OCI-LY7 (cell line): ENCODE measurements around the gene FLT3. TPM values are rescaled to one million over a fixed set of nuclear protein-coding genes. Genes with fewer than 3 reads are reported as not detected.

ENCODE experiments used
- BruUV-seq: library from RNA; stranded (reverse); fragments of 400-500 nt; replicated peaks from 2 replicates; lab custom pipeline; 2021; lab: Mats Ljungman, UMichigan
- CTCF ChIA-PET: fragments of 300-600 bp; sonication (Branson Sonifier 250); formaldehyde crosslinking; loops from one replicate; lab custom pipeline; 2022; ENCODE audit warnings: antibody characterized with exemption; ENCODE audit not compliant: unreplicated experiment; lab: Charles Lee
- POLR2A ChIA-PET: fragments of 300-600 bp; sonication (Branson Sonifier 250); formaldehyde crosslinking; loops from one replicate; lab custom pipeline; 2022; ENCODE audit warnings: antibody characterized with exemption; lab: Charles Lee
- DNase-seq: peaks from one replicate; pipeline ENCODE4 v3.0.0-alpha.2; 2015; ENCODE audit warnings: low spot score
- H2AFZ ChIP-seq: fragments of 200-600 bp; sonication (generic), shearing (Covaris generic); 2 replicates; pipeline ENCODE4 v1.6.1; 2014; ENCODE audit warnings: mild to moderate bottlenecking, antibody characterized with exemption, low read length, moderate library complexity
- H3K27ac ChIP-seq: fragments of 200-600 bp; sonication (generic); 2 replicates; pipeline ENCODE4 v1.5.1; 2014; ENCODE audit warnings: mixed run types, low read depth, mild to moderate bottlenecking, moderate library complexity, low read length, inconsistent platforms; ENCODE audit not compliant: poor library complexity, severe bottlenecking
- H3K36me3 ChIP-seq: fragments of 200-600 bp; sonication (generic); 2 replicates; pipeline ENCODE4 v1.6.1; 2014; ENCODE audit warnings: mild to moderate bottlenecking, antibody characterized with exemption, low read length, moderate library complexity, mixed read lengths; ENCODE audit not compliant: insufficient read depth
- H3K4me1 ChIP-seq: fragments of 200-600 bp; sonication (generic); 2 replicates; pipeline ENCODE4 v1.5.1; 2014; ENCODE audit warnings: mild to moderate bottlenecking, low read length; ENCODE audit not compliant: insufficient read depth, poor library complexity, severe bottlenecking
- H3K4me2 ChIP-seq: fragments of 200-600 bp; sonication (generic); 2 replicates; pipeline ENCODE4 v1.6.1; 2014; ENCODE audit warnings: mild to moderate bottlenecking, low read length
- H3K4me3 ChIP-seq: fragments of 200-600 bp; sonication (generic); 2 replicates; pipeline ENCODE4 v1.5.1; 2014; ENCODE audit warnings: mild to moderate bottlenecking, low read depth, low read length; ENCODE audit not compliant: poor library complexity, severe bottlenecking
- H3K79me2 ChIP-seq: fragments of 200-600 bp; sonication (generic); 2 replicates; pipeline ENCODE4 v1.6.1; 2016; ENCODE audit warnings: low read depth, mild to moderate bottlenecking, low read length, moderate library complexity, mixed read lengths; ENCODE audit not compliant: insufficient read depth
- H3K9me2 ChIP-seq: fragments of 200-600 bp; sonication (generic); 2 replicates; pipeline ENCODE4 v1.6.1; 2016; ENCODE audit warnings: mild to moderate bottlenecking, low read length, mixed read lengths; ENCODE audit not compliant: insufficient read depth
- H3K9me3 ChIP-seq: fragments of 200-600 bp; sonication (generic); 2 replicates; pipeline ENCODE4 v1.6.1; 2014; ENCODE audit warnings: mild to moderate bottlenecking, mixed run types, low read length, mixed read lengths
- H4K20me1 ChIP-seq: fragments of 200-600 bp; sonication (generic); 2 replicates; pipeline ENCODE4 v1.6.1; 2014; ENCODE audit warnings: mild to moderate bottlenecking, antibody characterized with exemption, low read length, moderate library complexity, mixed read lengths; ENCODE audit not compliant: insufficient read depth
- CTCF ChIP-seq: fragments of 200-600 bp; sonication (generic); conservative IDR thresholded peaks from 2 replicates; pipeline ENCODE4 v1.5.1; 2014; ENCODE audit warnings: mild to moderate bottlenecking, antibody characterized with exemption, low read length, moderate library complexity, mixed read lengths
- EZH2phosphoT487 ChIP-seq: fragments of 200-600 bp; sonication (generic); IDR thresholded peaks from 2 replicates; pipeline ENCODE4 v1.6.1; 2018; ENCODE audit warnings: low read depth, borderline replicate concordance, mild to moderate bottlenecking, mixed run types, antibody characterized with exemption, low read length, moderate library complexity, mixed read lengths
- intact Hi-C: fragments of 100-400 bp; cut with micrococcal nuclease; formaldehyde crosslinking; loops from one replicate; pipeline ENCODE4 v1.10.0; 2022; ENCODE audit not compliant: unreplicated experiment
- small RNA-seq: library from RNA; depleted of rRNA; stranded (forward); fragments of <200 nt; gene quantifications from one replicate; pipeline ENCODE3, GENCODE V24; 2014
- total RNA-seq, 2 experiments: library from RNA; depleted of rRNA in 1 of 2; stranded (reverse); fragments of >200 nt in 1 of 2; shearing (Covaris generic) in 1 of 2; gene quantifications; 2 replicates each; pipeline ENCODE4 v1.2.3, GENCODE V29; 2014 to 2022

FLT3 gene
- total RNA-seq, 2 experiments from 2014 or later, result not detected

DNA sequence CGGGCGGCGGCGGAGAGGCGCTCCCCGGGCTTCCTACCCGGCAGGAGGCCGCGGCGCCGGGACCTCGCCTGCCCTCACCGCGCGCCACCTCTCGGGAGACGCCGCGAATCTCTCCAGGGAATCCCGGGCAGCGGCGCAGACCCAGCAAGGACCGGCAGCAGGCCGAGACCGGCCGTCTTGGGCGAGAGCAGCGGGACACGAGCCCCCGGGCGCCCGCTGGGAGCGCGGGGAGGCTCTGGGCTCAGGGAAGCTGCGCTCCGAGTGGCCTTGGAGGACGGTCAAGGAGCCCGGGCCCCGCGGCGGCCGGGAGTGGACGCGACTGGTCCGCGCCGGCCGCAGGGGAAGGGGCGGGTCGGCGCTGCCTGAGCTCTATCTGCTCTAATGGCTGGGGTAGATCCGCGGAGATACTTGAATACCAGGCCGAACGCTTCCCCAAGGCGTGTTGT, 145.9 kb downstream of the FLT3 start:
- Histone ChIP-seq H4K20me1 (no peaks in the 10 kb centered on the region), H3K79me2 (no peaks in the 10 kb centered on the region), H3K4me3 (no peak overlapping the region), H3K27ac (no peak overlapping the region), H2AFZ (no peak overlapping the region), H3K4me1 (no peaks in the 10 kb centered on the region), H3K36me3 (no peaks in the 10 kb centered on the region), H3K4me2 (no peak overlapping the region), H3K9me3 (no peaks in the 10 kb centered on the region), H3K9me2 (no peaks in the 10 kb centered on the region)
- intact Hi-C loops, result no loop called here
- no peak for DNase-seq
- ChIA-PET POLR2A (interaction anchor here (0.9 to 1.5 kb wide), 2 partner anchors 9 to 24 kb away, joined by 3 read pairs; no protein-coding TSS in a partner anchor), CTCF (no interaction called here)
- no TSS peak for BruUV-seq
- TF ChIP-seq EZH2phosphoT487 (no peak), CTCF (no peak)

- DNase-seq, result no peak
- TF ChIP-seq CTCF (peak; percentile 53), EZH2phosphoT487 (no peak)
Observed at GRCh38 chr13:27953676-27954405, 146.5 kb downstream of the FLT3 start.

More at GRCh38 chr13:27953676-27954405, 146.5 kb downstream of the FLT3 start:
- ChIA-PET CTCF (no interaction called here), POLR2A (interaction anchor here (0.9 to 1.5 kb wide), 2 partner anchors 9 to 25 kb away, joined by 3 read pairs; no protein-coding TSS in a partner anchor)
- H4K20me1 ChIP-seq, result no peaks in the 10 kb centered on the region
- no peak overlapping the region for H3K27ac ChIP-seq
- no peaks in the 10 kb centered on the region for H3K9me3 ChIP-seq
- H3K36me3 ChIP-seq, result no peaks in the 10 kb centered on the region
- no peaks in the 10 kb centered on the region for H3K4me1 ChIP-seq
- no TSS peak for BruUV-seq
- H3K4me2 ChIP-seq, result no peak overlapping the region
- intact Hi-C loops, result no loop called here
- H3K9me2 ChIP-seq, result no peaks in the 10 kb centered on the region
- no peak overlapping the region for H2AFZ ChIP-seq
- no peaks in the 10 kb centered on the region for H3K79me2 ChIP-seq
- H3K4me3 ChIP-seq, result no peak overlapping the region

Small RNAs within 50 kb of the gene (small RNA-seq; reads per million reads assigned to genes)
- gene RN7SL272P, result not detected

Other genes with a start within 250 kb of the FLT3 start
- gene PDX1, start 180.6 kb downstream of the FLT3 start, total RNA-seq (2014; rRNA removed; shearing (Covaris generic)), result not detected in 2 replicates
- not detected in 2 replicates for gene PDX1, start 180.6 kb downstream of the FLT3 start, total RNA-seq (2022)
- not detected in 2 replicates for gene CDX2, start 131.3 kb downstream of the FLT3 start, total RNA-seq (2014; rRNA removed; shearing (Covaris generic))
- gene CDX2, start 131.3 kb downstream of the FLT3 start, total RNA-seq (2022), result not detected in 2 replicates
- gene URAD, start 111.9 kb downstream of the FLT3 start, total RNA-seq (2014; rRNA removed; shearing (Covaris generic)), result not detected in 2 replicates
- not detected in 2 replicates for gene URAD, start 111.9 kb downstream of the FLT3 start, total RNA-seq (2022)
- 18.4 and 20.4 TPM in 2 replicates for gene PAN3, start 38.0 kb upstream of the FLT3 start, total RNA-seq (2014; rRNA removed; shearing (Covaris generic))
- gene PAN3, start 38.0 kb upstream of the FLT3 start, total RNA-seq (2022), result 54.8 and 61.0 TPM in 2 replicates